ENCODE measurements around the gene IRF2.
"Not testable (repeated sequence)": the region's sequence is repeated elsewhere in the genome, so short reads cannot be mapped to it uniquely, and the experiment has no call there.

The IRF2 gene

DNA sequence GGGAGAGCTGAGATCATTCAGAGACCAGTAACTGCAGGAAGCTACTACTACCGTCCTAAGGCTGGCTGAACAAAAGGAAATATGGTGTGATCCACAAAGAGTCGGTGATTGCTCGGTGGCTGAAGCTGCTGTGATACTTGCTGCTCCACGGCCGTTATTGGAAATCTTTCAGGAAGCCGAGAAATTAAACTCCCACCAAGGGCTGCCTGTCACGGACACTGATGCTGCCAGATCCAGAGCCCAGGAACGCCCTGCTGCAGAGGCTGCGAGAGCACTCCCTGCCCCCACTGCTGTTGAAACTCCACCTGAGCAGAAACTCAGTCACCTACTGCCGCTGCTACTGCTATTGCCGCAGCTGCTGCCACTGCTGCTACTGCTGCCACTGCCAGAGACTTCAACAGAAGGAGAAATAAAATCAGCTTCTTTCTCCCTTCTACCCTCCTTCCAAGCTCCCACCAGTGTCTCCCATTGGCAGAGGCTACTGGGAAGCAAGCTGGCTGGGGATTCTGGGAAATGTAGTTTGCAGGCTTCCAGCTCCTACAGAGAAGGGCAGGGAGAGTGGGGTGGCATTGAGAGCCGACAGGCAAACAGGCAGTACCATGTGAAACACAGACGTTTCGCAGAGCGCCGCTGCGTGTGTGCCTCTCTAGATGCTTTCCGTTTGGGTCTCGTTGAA, 130.7 kb downstream of the IRF2 start:
- peak; percentile 64 for DNase-seq

DNA sequence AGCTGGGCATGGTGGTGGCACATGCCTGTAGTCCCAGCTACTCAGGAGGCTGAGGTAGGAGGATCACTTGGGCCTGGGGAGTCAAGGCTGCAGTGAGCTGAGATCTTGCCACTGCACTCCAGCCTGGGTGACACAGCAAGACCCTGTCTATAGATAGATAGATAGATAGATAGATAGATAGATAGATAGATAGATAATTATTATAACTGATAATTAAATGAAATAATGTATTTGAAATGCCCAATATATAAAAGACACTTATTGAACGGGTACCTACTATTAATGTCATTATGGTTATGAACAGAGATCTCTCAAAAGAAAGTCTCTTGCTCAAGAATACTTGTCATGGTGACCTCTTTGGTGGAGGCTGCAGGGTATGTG, 131.5 kb downstream of the IRF2 start:
- DNase-seq = not testable (repeated sequence)

DNA sequence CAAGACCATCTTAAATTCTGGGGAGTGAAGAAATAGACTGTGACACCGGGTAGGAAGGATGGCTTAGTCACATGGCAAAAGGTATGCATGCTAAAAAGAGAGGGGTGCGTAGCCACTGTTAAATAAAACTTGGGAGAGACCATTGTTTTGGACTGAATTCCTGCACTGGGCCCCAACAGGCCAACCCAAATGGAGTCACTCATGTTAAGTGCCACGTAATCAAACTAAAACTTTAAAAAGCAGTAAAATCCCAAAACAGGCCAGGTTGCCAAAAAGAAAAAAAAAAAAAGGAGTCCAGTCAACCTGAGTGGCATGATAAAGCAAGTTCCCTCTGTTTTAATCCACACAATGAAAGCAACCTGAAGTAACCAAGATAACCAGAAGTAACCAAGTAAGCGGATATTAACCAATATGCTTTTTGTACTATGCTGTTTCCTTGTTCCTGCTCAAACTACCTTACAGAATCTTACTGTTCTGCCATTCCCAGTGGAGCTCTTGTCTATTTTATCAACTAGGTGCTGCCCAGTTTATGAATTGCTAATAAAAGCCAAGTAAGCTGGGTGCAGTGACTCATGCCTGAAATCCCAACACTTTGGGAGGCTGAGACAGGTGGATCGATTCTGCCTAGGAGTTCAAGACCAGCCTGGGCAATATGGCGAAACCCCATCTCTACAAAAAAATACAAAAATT, 132.0 kb downstream of the IRF2 start:
- no peak for DNase-seq

DNA sequence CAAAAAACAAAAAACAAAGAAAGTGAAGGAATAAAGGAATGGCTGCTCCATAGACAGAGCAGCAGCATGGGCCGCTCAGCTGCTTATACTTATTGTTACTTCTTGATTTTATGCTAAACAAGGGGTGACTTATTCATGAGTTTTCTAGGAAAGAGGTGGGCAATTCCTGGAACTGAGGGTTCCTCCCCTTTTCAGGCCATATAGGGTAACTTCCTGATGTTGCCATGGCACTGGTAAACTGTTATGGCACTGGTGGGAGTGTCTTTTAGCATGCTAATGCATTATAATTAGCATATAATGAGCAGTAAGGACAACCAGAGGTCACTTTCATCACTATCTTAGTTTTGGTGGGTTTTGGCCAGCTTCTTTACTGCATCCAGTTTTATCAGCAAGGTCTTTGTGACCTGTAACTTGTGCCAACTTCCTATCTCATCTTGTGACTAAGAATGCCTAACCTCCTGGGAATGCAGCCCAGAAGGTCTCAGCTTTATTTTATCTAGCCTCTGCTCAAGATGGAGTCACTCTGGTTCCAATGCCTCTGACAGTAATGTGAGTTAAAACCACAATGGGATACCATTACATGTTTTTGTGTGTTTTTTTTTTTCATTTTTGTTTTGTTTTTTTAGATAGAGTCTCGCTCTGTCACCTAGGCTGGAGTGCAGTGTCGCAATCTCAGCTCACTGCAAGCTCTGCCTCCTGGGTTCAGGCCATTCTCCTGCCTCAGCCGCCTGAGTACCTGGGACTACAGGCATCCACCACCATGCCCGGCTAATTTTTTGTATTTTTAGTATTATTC, 134.8 kb downstream of the IRF2 start:
- not testable (repeated sequence) for DNase-seq

DNA sequence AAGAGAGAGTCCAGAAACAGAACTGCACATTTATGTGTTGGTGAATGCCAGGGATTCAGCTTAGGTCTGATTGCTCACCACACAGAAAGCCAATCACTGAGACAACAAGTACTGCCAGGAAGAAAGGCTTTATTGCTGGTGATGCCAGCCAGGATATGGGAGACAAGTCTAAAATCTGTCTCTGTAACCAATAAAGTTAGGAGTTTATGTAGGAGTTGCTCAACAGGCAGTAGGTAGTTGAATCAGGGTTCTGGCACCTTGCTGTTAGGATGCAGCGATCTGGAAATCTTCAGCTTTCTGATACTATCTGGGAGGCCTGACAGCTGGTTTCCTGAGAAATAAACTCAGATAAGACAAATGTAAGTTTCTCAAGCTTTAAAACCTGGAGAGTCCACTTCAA, 136.4 kb downstream of the IRF2 start:
- DNase-seq = no peak

Measured in NCI-H510A treated with DMSO at 0.1 percent for 48 hours (cell line).